AG20443 (cell line): ENCODE data around the gene APOE.
"Not testable (repeated sequence)": the region's sequence is repeated elsewhere in the genome, so short reads cannot be mapped to it uniquely, and the experiment has no call there.

Source experiments
- DNase-seq: peaks from one replicate; pipeline ENCODE4 v3.0.0; 2012; ENCODE audit warnings: low spot score, mixed read lengths

The APOE gene

GRCh38 chr19:44884566-44884965 is 21.0 kb upstream of the APOE start:
- no peak for DNase-seq

GRCh38 chr19:44886141-44886540 is 19.5 kb upstream of the APOE start:
- DNase-seq, result no peak

- DNase-seq, result no peak
Measured at GRCh38 chr19:44887648-44888047, 17.9 kb upstream of the APOE start.

DNA sequence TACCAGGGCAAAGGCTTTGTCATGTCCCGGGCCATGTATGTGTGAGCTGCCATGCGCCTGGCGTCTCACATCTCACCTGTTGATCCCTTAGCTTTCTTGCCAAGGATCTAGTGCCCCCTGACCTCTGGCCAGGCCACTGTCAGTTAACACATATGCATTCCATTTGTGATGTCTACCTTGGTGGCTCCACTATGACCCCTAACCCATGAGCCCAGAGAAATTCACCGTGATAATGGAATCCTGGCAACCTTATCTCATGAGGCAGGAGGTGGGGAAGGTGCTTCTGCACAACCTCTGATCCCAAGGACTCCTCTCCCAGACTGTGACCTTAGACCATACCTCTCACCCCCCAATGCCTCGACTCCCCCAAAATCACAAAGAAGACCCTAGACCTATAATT is 17.3 kb upstream of the APOE start:
- not testable (repeated sequence) for DNase-seq

DNA sequence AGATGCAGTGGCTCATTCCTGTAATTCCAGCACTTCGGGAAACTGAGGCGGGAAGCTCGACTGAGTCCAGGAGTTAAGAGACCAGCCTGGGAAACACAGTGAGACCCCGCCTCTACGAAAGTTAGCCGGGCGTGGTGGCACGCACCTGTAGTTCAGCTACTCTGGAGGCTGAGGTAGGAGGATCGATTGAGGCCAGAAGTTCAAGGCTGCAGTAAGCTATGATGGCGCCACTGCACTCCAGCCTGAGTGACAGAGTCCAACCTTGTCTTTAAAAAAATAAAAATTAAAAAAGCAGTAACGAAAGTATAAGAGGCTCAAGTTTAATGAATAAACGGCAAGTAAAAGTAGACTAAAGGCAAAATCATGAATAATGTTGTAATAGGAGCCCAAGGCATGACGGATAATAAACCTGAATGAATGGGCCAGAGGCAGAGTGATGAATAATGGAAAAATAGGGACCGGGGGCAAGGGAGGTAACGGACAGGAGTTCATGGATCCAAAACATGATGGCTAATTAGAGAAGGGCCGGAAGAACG is 15.7 kb upstream of the APOE start:
- no peak for DNase-seq

DNA sequence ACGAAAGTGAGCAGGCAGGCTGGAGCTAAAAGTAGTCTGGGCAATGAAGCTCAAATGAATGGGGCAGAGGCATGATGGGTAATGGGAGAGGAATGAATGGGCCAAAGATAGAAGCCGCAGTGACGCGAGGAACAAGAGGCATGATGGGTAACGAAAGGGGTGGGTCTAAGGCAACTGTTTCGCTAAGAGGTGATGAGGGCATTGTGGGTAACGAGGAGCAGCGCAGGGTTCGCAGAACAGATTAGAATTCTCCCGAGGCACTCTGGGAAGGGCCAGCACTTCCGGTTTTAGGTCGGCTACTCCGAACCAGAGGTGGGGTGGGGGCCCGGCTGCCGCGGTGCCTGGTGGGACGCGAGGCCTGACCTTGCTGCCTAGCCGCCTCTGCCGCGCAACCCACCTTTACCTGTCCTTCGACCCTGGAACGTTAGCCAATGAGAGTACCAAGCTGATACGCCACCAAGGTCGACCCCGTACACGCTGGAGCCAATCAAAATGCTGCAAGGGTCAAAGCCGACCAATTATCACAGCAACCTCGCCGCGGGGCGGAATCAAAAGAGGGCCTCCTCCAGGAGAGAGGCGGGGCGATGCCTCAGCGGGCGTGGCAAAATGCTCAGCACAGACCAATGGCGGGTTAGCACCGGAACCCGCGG is 15.1 kb upstream of the APOE start:
- DNase-seq, result peak; percentile 98

- no peak for DNase-seq
Measured at GRCh38 chr19:44891016-44891882, 14.3 kb upstream of the APOE start, which contains the start of gene TOMM40. TOMM40 (plus strand) TSS chr19:44891254; CDS start chr19:44891416, 162 bp downstream.

- DNase-seq, result no peak
Measured at GRCh38 chr19:44892932-44893331, 12.7 kb upstream of the APOE start.

DNA sequence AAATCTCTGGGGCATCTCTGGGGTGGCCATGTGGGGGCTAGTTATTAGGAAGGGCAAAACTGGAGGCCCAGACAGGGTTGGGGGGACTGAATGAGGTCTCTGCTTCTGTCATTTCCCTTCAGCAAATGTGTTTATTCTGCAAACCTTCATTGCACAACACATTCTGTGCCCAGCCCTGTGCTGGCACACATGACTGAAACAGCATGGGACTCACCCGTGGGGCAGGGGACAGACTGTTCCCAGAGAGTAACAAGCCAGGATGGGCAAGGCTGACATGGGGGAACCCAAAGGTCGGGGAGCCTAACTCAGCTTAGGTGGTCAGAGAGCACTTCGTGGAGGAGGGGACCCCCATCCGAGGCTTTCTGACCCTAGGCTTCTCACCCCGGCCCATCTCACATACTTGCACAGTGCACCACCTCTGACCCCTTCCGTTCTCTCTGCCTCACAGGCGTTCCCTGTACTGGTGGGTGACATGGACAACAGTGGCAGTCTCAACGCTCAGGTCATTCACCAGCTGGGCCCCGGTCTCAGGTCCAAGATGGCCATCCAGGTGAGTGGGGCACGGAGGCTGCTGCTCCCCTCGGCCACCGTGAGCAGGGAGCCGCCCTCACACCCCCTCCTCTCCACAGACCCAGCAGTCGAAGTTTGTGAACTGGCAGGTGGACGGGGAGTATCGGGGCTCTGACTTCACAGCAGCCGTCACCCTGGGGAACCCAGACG is 12.1 kb upstream of the APOE start:
- DNase-seq, result no peak

DNA sequence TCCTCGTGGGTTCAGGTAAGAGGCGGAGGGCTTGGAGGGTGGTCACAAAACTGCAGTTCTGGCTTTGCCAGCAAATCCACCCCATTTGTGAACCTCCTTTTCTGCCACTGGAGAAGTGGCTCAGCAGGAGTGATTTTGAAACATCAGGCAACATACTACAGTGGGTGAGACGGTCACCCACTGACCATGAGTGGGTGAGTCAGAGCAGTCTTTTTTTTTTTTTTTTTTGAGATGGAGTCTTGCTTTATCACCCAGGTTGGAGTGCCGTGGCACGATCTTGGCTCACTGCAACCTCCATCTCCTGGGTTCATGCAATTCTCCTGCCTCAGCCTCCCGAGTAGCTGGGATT is 11.6 kb upstream of the APOE start:
- DNase-seq, result no peak

- DNase-seq, result no peak
Measured at GRCh38 chr19:44894946-44895345, 10.7 kb upstream of the APOE start.

DNA sequence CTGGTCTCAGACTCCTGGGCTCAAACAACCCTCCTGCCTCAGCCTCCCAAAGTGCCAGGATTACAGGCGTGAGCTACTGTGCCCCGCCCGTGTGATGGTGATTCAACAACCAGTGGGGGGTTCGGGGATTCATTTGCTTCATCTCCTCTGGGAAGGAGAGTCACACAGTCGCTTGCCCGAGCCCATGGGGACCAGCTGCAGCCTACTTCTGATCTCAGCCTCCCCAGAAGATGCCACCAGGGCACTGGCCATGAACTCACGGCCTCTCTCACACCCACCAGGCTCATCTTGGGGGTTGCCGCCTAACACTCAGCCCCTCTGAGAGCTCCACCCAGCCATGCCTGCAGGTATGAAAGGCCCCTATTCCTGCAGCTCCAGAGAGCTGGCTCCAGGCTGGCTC is 7.8 kb upstream of the APOE start:
- DNase-seq, result no peak

DNA sequence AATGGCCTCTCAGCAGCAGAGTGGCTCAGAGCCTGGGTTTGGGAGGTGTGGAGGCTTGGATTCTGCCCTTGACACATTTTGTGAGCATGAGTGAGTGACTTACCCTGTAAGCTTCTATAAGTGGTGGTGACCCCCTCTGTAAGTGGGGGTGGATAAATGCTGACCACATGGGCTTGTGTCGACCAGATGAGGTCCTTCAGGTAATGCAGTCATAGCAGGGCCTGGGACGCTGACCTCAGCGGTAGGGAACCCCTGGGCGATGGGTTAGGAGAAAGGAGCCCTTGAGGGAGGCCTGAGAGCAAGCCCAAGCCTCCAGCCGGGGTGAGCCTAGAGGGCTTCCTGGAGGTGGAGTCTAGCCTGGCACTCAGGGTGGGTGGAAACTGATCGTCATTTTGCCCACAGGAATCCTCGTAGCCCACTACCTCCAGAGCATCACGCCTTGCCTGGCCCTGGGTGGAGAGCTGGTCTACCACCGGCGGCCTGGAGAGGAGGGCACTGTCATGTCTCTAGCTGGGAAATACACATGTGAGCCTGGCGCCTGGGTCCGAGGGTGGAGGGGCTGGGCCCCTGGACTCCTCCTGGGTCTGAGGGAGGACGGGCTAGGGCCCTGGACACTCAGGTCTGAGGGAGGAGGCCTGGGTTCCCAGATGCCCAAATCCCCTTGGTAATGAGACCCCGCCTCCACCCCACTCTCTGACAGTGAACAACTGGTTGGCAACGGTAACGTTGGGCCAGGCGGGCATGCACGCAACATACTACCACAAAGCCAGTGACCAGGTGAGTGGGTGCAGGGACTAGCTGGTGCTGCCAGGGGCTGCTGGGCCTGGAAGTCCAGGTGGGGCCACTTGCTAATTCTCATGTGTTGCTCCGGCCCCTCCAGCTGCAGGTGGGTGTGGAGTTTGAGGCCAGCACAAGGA is 5.0 kb upstream of the APOE start:
- DNase-seq, result no peak

- DNase-seq, result no peak
Measured at GRCh38 chr19:44903216-44903601, 2.4 kb upstream of the APOE start.

DNA sequence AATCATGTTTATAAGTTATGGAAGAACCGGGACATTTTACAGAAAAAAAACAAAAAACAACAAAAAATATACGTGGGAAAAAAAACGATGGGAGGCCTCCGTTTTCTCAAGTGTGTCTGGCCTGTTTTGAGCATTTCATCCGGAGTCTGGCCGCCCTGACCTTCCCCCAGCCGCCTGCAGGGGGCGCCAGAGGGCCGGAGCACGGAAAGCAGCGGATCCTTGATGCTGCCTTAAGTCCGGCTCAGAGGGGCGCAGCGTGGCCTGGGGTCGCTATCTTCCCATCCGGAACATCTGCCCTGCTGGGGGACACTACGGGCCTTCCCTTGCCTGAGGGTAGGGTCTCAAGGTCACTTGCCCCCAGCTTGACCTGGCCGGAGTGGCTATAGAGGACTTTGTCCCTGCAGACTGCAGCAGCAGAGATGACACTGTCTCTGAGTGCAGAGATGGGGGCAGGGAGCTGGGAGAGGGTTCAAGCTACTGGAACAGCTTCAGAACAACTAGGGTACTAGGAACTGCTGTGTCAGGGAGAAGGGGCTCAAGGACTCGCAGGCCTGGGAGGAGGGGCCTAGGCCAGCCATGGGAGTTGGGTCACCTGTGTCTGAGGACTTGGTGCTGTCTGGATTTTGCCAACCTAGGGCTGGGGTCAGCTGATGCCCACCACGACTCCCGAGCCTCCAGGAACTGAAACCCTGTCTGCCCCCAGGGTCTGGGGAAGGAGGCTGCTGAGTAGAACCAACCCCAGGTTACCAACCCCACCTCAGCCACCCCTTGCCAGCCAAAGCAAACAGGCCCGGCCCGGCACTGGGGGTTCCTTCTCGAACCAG is 1.8 kb upstream of the APOE start:
- peak; percentile 84 for DNase-seq

GRCh38 chr19:44904426-44904994 is 1.1 kb upstream of the APOE start:
- no peak for DNase-seq

GRCh38 chr19:44907613-44908012 is 2.0 kb downstream of the APOE start:
- DNase-seq, result no peak

- DNase-seq, result no peak
Measured at GRCh38 chr19:44908074-44908835, 2.7 kb downstream of the APOE start.

DNA sequence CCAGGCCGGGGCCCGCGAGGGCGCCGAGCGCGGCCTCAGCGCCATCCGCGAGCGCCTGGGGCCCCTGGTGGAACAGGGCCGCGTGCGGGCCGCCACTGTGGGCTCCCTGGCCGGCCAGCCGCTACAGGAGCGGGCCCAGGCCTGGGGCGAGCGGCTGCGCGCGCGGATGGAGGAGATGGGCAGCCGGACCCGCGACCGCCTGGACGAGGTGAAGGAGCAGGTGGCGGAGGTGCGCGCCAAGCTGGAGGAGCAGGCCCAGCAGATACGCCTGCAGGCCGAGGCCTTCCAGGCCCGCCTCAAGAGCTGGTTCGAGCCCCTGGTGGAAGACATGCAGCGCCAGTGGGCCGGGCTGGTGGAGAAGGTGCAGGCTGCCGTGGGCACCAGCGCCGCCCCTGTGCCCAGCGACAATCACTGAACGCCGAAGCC is 3.3 kb downstream of the APOE start:
- DNase-seq, result no peak

DNA sequence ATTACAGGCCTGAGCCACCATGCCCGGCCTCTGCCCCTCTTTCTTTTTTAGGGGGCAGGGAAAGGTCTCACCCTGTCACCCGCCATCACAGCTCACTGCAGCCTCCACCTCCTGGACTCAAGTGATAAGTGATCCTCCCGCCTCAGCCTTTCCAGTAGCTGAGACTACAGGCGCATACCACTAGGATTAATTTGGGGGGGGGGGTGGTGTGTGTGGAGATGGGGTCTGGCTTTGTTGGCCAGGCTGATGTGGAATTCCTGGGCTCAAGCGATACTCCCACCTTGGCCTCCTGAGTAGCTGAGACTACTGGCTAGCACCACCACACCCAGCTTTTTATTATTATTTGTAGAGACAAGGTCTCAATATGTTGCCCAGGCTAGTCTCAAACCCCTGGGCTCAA is 4.2 kb downstream of the APOE start:
- no peak for DNase-seq
